ENCODE measurements around the gene CDSN.
"Not testable (repeated sequence)": the region's sequence is repeated elsewhere in the genome, so short reads cannot be mapped to it uniquely, and the experiment has no call there.

Gene CDSN

GRCh38 chr6:31081872-31082271 lies 38.4 kb downstream of the CDSN start:
- DNase-seq = no peak

DNA sequence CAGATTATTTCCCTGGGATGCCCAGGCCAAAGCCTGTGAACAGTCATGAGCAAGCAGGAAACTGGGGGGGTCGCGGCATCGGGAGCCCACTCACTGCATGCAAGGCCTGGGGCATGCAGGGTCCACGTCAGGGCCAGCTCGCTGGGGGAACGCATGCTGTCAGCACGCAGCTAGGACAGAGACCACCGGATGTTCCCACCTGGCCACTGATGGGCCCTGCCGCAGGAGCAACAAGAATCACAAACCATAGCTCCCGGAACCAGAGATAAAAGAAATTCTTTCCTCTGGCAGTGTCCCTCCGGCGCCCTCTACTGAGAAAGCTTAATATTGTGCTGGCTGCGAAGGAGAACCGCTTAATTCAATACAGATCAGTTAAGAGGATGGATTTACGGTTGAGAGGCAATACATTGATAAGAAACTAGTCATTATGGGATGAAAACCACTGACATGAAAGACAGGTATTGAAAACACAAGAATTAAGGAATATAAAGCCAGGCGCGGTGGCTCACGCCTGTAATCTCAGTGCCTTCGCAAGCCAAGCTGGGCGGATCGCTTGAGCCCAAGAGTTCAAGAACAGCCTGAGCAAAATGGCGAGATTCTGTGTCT lies 40.5 kb downstream of the CDSN start:
- peak; percentile 62 to 88 for DNase-seq

- DNase-seq = no peak
Measured at GRCh38 chr6:31076611-31077010, 43.6 kb downstream of the CDSN start.

GRCh38 chr6:31075528-31075927 lies 44.7 kb downstream of the CDSN start:
- DNase-seq = no peak

- DNase-seq = no peak
Measured at GRCh38 chr6:31074401-31074800, 45.8 kb downstream of the CDSN start.

- peak; percentile 19 to 36 for DNase-seq
Measured at GRCh38 chr6:31070711-31071197, 49.5 kb downstream of the CDSN start.

- DNase-seq = peak; percentile 77 to 82
Measured at GRCh38 chr6:31068669-31069340, 51.4 kb downstream of the CDSN start.

DNA sequence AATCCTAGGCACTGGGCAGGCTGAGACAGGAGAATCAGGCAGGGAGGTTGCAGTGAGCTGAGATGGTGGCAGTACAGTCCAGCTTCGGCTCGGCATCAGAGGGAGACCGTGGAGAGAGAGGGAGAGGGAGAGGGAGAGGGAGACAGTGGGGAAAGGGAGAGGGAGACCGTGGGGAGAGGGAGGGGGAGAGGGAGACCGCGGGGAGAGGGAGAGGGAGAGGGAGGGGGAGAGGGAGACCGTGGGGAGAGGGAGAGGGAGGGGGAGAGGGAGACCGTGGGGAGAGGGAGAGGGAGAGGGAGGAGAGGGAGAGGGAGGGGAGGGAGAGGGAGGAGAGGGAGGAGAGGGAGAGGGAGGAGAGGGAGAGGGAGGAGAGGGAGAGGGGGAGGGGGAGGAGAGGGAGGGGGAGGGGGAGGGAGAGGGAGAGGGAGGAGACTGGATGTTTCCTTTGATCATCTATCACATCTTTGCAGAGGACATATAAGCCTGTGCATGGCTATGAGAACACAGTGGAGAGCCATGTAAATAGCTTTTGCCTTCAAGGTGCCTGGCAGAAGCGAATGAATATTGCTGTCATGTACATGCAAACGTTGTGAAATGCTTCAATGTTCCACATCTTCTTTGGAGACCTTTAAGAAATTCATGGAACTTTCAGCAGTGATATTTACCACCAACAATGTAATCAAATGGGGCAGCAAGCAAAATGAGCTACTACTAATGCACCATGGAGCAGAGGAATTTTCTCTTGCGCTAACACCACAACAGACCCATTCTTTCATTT lies 52.2 kb downstream of the CDSN start:
- DNase-seq = not testable (repeated sequence)

- not testable (repeated sequence) for DNase-seq
Measured at GRCh38 chr6:31067028-31067427, 53.2 kb downstream of the CDSN start.

DNA sequence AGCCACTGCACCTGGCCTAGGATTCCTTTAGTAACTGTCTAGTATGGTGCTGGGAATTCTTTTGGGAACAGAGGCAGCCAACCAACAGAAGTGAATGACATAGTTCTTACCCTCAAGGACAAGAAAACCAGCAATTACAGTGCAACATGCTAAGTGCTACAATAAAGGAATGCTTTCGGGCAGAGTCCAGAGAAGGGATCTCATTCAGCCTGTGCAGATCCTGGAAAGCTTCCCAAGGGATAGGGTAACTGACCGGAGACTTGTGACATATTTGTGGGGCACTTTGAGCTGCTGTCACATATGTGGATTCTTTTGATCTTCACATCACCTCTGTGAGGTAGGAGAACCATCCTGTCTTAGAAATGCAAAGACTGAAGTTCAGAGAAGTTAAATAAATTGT lies 54.7 kb downstream of the CDSN start:
- DNase-seq = no peak

Data from Kasumi-1 (cell line).